HG03139 (cell line): ENCODE data around the gene CDC42EP2.
A peak's percentile ranks its signal among the peaks of the same experiment; 100 is the strongest.

Experiments used
- ATAC-seq: cut with Tn5 transposase; IDR thresholded peaks from one replicate; pipeline ENCODE4 v1.9.1; 2021; ENCODE audit not compliant: unreplicated experiment

The CDC42EP2 gene

DNA sequence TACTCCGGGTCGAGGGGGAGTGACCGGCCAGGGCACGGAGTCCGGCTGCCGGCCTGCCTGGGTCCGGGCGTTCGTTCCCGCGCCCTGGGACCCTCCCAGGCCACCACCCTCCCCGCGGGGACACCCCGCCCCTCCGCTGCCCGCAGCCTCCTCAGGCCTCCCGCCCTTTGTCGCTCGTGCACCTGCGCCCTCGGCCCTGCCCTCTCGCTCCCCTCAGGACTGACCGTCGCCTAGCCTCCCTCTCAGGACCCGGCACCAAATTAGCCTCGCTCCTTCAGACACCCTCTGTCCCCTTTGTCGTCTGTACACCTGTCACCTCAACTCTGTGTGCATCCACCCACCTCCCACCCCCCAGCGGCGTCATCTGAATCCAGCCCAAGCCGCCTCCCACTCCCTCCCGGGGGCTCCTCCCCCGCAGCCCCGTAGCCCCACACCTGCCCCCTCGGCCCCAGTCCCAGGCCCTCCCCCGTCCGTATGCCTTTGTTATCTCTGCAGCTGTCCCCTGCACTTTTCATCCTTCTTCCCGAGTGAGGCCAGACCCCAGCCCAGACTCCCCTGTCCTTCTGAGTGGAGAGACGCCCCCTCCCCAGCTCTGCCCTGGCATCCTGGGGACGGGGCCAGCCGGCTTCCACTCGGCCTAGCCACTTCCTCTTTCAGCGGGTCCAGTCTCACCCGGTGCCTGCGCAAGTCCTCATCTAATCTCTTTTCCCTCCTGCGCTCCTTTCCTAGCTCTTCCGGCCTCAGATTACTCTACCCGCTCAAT is 40.5 kb downstream of the CDC42EP2 start:
- peak; percentile 25 for ATAC-seq

DNA sequence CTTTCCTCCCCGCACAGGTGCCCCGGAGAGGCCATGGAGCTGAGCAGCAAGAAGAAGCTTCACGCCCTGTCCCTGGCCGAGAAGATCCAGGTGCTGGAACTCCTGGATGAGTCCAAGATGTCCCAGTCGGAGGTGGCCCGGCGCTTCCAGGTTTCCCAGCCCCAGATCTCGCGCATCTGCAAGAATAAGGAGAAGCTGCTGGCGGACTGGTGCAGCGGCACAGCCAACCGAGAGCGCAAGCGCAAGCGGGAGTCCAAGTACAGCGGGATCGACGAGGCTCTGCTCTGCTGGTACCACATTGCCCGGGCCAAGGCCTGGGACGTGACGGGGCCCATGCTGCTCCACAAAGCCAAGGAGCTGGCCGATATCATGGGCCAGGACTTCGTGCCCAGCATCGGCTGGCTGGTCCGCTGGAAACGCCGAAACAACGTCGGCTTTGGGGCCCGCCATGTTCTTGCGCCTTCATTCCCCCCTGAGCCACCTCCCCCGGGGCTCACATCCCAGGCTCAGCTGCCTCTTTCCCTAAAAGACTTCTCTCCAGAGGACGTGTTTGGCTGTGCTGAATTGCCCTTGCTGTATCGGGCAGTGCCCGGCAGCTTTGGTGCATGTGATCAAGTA is 41.2 kb downstream of the CDC42EP2 start:
- ATAC-seq = no peak

DNA sequence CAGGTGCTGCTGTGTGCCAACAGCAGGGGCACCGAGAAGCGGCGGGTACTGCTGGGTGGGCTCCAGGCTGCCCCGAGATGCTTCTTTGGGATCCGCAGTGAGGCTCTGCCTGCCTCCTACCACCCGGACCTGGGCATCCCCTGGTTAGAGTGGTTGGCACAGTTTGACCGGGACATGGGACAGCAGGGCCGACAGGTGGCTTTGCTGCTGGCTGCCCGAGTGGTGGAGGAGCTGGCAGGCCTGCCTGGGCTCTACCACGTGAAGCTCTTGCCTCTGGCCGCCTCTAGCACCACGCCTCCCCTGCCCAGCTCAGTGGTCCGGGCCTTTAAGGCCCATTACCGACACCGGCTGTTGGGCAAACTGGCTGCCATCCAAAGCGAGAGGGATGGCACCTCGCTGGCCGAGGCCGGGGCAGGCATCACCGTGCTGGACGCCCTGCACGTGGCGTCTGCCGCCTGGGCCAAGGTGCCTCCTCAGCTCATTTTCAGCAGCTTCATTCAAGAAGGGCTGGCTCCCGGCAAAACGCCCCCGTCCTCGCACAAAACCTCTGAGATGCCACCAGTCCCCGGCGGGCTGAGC is 41.8 kb downstream of the CDC42EP2 start:
- ATAC-seq = no peak

DNA sequence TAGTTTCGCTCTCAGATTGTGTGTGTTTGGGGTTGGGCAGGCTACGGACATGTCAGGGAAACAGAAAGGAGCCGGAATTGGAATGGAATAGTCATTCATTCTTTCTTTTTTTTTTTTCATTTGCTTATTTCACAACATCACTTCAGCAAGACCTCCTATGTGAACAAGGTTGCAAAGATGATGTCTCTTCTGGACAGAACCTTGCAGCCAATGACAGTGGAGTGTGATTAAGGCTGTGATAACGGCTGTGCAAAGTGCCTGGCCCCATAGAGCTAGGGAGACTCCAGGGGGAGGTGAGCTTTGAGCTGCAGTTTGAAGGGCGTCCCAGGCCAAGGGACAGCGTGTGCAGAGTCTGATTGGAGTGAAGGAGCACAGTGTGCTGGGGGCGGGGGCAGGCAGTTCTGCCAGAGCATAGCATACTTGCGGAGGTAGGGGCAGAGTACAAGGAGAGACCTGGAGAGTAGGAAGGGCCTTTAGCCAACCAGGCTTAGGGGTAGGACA is 43.2 kb downstream of the CDC42EP2 start:
- ATAC-seq = no peak

DNA sequence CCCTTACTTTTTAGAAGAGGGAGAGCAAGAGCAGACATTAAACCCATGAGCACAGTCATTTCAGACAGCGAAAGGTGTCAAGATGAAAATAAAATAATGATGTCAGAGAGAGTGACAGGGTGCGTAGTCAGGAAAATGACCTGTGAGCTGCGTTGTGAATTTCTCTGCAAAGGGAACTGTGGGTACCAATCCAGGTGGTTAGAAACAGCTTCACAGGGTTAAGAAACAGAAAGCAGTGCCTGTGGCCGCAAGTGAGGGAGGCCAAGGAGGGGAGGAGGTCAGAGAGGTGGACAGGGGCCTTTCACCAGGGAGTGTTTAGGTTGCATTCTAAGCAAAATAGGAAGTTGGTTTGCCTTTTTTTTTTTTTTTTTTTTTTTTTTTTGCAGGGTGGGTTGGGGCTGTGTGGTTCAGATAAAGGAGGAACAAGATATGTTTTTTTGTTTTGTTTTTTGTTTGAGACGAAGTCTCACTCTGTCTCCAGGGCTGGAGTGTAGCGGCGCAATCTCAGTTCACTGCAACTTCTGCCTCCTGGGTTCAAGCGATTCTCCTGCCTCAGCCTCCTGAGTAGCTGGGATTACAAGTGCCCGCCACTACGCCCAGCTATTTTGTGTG is 47.8 kb downstream of the CDC42EP2 start:
- no peak for ATAC-seq

DNA sequence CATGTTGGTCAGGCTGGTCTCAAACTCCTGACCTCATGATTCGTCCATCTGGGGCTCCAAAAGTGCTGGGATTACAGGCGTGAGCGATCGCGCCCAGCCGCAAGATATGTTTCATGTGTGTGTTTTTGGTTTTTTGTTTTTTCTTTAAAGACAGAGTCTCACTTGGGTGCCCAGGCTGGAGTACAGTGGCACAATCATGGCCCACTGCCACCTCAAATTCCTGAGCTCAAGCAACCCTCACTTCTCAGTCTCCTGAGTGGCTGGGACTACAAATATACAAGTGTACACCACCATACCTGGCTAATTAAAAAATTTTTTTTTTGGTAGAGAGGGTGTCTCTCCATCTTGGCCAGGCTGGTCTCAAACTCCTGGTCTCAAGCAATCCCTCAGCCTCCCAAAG is 48.3 kb downstream of the CDC42EP2 start:
- ATAC-seq = no peak

DNA sequence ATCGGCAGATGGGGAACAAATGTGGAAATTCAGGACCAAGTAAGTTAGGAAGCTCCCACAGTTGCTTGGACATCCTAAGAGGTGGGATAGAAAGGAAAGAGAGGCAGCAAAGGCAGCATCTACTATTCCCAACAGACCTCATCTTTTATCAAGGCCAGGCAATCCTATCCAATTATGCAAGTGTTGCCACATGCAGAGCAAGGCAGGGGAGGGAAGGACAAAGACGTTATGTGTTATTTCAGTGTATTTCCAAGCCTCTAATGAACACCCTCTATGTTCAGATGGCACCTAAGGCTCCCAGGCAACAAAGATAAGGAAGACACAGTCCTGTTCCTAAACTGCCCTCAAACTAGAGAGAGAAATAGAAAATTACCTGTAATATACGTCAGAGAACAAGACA is 49.1 kb downstream of the CDC42EP2 start:
- no peak for ATAC-seq

DNA sequence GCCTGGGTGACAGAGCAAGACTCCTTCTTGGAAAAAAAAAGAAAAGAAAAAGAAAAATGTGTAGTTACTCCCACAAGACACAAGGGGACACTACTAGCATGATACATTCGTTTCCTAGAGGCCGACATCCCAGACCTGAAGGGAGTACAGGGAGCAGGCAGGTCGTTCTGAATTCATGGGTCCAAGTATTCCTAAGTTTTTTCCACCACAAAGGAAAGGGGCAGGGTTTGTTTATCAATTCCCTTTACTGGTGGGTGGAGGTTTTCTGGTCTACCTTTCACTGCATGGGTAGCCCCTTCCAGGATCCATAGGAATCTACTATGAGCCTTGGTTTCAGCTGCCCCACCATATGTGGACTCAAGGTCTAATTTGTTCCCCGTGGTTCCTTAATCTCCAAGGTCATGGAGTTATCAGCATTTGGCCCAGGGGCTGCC is 51.7 kb downstream of the CDC42EP2 start:
- no peak for ATAC-seq

DNA sequence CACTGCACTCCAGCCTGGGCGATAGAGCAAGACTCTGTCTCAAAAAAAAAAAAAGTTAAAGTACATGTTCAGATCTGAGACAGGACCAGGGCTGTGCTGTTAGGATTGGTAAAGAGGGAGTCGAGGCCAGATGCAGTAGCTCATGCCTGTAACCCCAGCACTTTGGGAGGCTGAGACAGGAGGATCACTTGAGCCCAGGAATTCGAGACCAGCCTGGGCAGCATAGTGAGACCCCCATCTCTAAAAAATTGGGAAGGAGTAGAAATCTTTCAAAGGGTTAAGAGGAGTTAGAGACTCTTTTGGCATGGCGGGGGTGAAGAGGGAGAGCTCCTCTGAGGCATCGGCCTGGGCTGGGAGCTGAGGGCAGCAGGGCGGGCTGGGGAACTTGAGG is 56.0 kb downstream of the CDC42EP2 start:
- ATAC-seq = no peak
